Muscle of leg (tissue), 11 donors: Measurements from ENCODE around the gene HPCA. TPM values are rescaled to one million over a fixed set of nuclear protein-coding genes. Genes with fewer than 3 reads are reported as not detected.

Experiments used
- DNase-seq: peaks from one replicate; pipeline ENCODE4 v3.0.0; 2013
- H3K27ac ChIP-seq: one replicate; pipeline ENCODE4 v1.5.1; 2013; ENCODE audit warnings: mild to moderate bottlenecking, low read length, control low read depth
- H3K27me3 ChIP-seq: one replicate; pipeline ENCODE4 v1.6.1; 2013; ENCODE audit warnings: low read length; ENCODE audit not compliant: control insufficient read depth, insufficient read depth
- H3K36me3 ChIP-seq: one replicate; pipeline ENCODE4 v1.6.1; 2013; ENCODE audit warnings: low read length; ENCODE audit not compliant: control insufficient read depth, insufficient read depth
- H3K4me1 ChIP-seq: one replicate; pipeline ENCODE4 v1.6.1; 2013; ENCODE audit warnings: low read length; ENCODE audit not compliant: control insufficient read depth, insufficient read depth
- H3K4me3 ChIP-seq: one replicate; pipeline ENCODE4 v1.5.1; 2013; ENCODE audit warnings: low read length, control low read depth
- H3K9me3 ChIP-seq: replicated peaks from 2 replicates; pipeline ENCODE4 v1.6.1; 2013; ENCODE audit warnings: low read depth, low read length; ENCODE audit not compliant: control insufficient read depth
- WGBS: methylation state at CpG from one replicate; pipeline ENCODE4 v1.1.5; 2013; ENCODE audit warnings: missing lambda C conversion rate; ENCODE audit not compliant: insufficient coverage; 5-methylcytosine and 5-hydroxymethylcytosine counted together
- polyA plus RNA-seq, 8 donors: library from polyadenylated mRNA; unstranded; fragments of 120-200 nt; gene quantifications; one replicate each; pipeline versions ENCODE4 v1.2.1 to v1.2.3, GENCODE V29; 2013; ENCODE audit warnings: inconsistent platforms in 1 of 8, low replicate concordance in 1 of 8; ENCODE audit not compliant: insufficient read length in 8 of 8, insufficient read depth in 1 of 8
- total RNA-seq: library from RNA; stranded (reverse); fragments of 120-200 nt; gene quantifications from one replicate; pipeline ENCODE4 v1.2.4, GENCODE V29; 2013

The HPCA gene
- total and polyA plus RNA-seq, 9 donors = 0.12 to 0.87 (median 0.40) TPM

GRCh38 chr1:32919811-32920733 lies 33.8 kb downstream of the HPCA start:
- Histone ChIP-seq H3K4me3 (no peak overlapping the region), H3K9me3 (no peaks in the 10 kb centered on the region), H3K36me3 (no peaks in the 10 kb centered on the region), H3K4me1 (peaks cover 12% of the 10 kb centered on the region), H3K27ac (no peak overlapping the region), H3K27me3 (peaks cover 17% of the 10 kb centered on the region)
- DNase-seq = peak; percentile 51
- 73% methylated on average over 4 of the region's 11 CpGs for WGBS

GRCh38 chr1:32920833-32921232 lies 34.5 kb downstream of the HPCA start:
- Histone ChIP-seq H3K27me3 (peaks cover 24% of the 10 kb centered on the region), H3K4me1 (peaks cover 17% of the 10 kb centered on the region), H3K4me3 (no peak overlapping the region), H3K36me3 (no peaks in the 10 kb centered on the region), H3K27ac (no peak overlapping the region), H3K9me3 (no peaks in the 10 kb centered on the region)
- peak; percentile 37 for DNase-seq
- 55% methylated on average over 7 of the region's 7 CpGs for whole genome bisulfite sequencing

DNA sequence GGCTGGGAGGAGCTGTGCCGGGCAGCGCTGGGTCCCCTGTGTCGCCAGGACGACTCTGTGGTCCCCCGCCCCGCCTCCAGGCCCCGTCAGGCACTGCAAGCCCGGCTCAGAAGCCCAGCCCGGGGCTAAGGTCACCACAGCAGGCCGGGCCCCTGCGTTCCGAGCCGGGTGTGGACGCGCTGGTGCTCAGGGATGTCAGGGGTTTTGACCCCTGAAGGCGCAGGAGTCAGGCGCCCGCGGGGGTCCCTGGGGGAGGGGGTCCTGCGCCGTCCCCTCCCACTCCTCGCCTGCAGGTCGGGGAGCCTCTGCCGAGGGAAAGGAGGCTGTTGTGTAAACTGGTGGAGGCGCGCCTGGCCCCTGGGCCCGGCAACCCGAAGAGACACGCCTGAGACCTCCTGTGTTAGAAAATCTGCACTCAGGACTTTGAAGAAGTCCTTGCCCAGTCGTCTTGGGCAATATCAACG lies 38.6 kb downstream of the HPCA start:
- Histone ChIP-seq H3K9me3 (no peaks in the 10 kb centered on the region), H3K36me3 (no peaks in the 10 kb centered on the region), H3K27me3 (peaks cover 35% of the 10 kb centered on the region), H3K4me3 (no peak overlapping the region), H3K4me1 (peaks cover 20% of the 10 kb centered on the region), H3K27ac (no peak overlapping the region)
- DNase-seq = no peak
- WGBS = 12% methylated on average over 24 of the region's 31 CpGs

DNA sequence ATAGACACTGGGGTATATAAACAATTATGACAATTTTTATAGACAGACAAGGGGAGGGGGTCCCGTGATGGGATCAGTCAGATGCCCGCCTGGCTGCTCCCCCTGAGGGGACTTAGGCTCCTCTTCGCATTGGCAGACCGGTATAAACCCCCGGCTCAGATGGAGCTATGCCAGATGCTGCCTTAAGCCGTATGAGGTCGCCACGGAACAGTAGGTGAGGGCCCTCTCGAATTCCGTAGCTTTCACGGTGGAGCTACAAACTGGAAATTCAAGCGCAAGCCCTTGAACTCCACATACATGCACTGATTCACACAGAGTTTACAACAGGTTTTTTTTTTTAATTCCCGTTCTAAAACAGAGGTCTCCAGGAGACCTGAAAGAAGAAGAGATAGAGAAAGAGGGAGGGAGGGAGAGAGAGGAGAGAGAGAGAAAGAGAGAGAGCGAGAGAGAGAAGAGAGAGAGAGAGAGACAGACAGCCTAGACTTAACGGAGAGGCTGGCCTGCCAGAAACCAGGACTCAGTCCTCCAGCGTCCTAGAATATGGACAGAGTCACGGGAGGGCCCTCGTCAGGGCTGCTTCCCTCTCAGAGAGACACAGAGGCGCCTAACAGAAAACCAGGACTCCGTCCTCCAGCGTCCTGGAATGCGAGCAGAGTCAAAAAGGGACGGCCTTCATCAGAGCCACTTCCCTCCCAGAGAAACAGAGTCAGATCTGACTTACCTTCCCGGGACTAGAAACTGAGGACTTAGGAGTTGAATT lies 39.3 kb downstream of the HPCA start:
- WGBS = 11% methylated on average over 15 of the region's 24 CpGs
- Histone ChIP-seq H3K4me1 (peaks cover 18% of the 10 kb centered on the region), H3K9me3 (no peaks in the 10 kb centered on the region), H3K27ac (no peak overlapping the region), H3K27me3 (peaks cover 35% of the 10 kb centered on the region), H3K4me3 (no peak overlapping the region), H3K36me3 (no peaks in the 10 kb centered on the region)
- DNase-seq = peak; percentile 62

DNA sequence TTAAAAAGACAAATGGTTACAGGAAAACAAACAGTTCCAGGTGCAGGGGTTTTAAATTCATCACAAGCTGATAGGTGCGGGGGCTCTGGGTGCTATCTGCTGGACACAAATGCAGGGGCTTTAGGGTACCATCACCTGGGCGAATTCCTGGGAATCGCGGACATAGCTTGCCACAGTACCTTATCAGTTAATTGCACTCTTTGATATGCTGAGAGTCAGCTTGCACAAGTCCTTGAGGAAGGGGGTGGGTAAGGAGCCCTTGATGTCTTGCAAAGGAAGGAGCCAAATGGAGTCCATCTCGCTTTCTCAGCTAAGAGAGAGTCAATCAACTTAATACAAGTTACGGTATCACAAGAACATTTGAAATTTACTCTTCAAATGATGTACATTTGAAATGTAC lies 40.3 kb downstream of the HPCA start:
- DNase-seq = no peak
- Histone ChIP-seq H3K27ac (no peak overlapping the region), H3K9me3 (no peaks in the 10 kb centered on the region), H3K4me1 (peaks cover 14% of the 10 kb centered on the region), H3K27me3 (peaks cover 35% of the 10 kb centered on the region), H3K4me3 (no peak overlapping the region), H3K36me3 (no peaks in the 10 kb centered on the region)
- WGBS = 100% methylated on average over 1 of the region's 6 CpGs

DNA sequence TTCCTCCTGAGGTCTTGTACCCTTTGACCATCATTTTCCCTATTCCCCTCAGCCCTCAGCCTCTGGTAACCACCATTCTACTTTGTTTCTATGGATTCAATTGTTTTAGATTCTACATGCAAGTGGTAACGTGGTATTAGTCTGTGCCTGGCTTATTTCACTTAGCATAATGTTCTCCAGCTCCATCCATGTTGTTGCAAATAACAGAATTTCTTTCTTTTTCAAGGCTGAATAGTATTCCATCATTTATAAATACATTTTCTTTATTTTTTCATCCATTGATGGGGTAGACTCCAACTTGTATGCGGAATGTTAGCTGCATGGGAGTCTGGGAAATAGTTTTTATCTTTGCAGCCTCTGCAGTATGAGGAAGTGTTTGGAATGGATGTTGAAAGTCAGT lies 41.1 kb downstream of the HPCA start:
- peaks cover 14% of the 10 kb centered on the region for H3K4me1 ChIP-seq
- no CpG with 5 or more reads among the region's 2 CpGs for WGBS

DNA sequence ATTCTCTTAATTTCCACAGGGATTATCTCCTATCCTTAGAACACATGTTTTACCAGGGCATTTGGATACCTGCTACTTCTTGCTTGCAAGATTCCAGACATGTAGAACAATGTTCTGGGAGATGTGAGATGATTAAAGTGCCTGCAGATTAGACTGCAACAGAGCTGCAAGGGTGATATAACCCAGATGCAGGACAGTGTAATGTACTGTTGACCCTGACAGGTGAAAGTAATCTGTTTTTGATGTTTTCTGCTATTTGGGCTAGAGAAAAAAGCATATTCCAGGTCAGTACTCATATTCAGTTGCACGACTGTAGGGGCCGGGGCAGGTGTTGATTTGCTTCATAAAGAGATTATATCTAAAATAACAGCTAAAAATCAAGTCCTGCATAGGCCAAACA lies 42.0 kb downstream of the HPCA start:
- Histone ChIP-seq H3K36me3 (no peaks in the 10 kb centered on the region), H3K27me3 (peaks cover 33% of the 10 kb centered on the region), H3K27ac (no peak overlapping the region), H3K9me3 (no peaks in the 10 kb centered on the region), H3K4me3 (no peak overlapping the region), H3K4me1 (peaks cover 14% of the 10 kb centered on the region)
- no CpG with 5 or more reads among the region's 2 CpGs for WGBS
- no peak for DNase-seq

More for the DNA sequence above, 41.1 kb downstream of the HPCA start:
- H3K9me3 ChIP-seq = no peaks in the 10 kb centered on the region
- H3K27ac ChIP-seq = no peak overlapping the region
- H3K27me3 ChIP-seq = peaks cover 35% of the 10 kb centered on the region
- H3K4me3 ChIP-seq = no peak overlapping the region
- no peaks in the 10 kb centered on the region for H3K36me3 ChIP-seq
- no peak for DNase-seq

GRCh38 chr1:32928715-32929114 lies 42.4 kb downstream of the HPCA start:
- Histone ChIP-seq H3K4me1 (peaks cover 14% of the 10 kb centered on the region), H3K27me3 (peaks cover 29% of the 10 kb centered on the region), H3K4me3 (no peak overlapping the region), H3K27ac (no peak overlapping the region), H3K36me3 (no peaks in the 10 kb centered on the region), H3K9me3 (no peaks in the 10 kb centered on the region)
- no CpG with 5 or more reads among the region's 8 CpGs for WGBS
- no peak for DNase-seq

GRCh38 chr1:32929366-32929765 lies 43.1 kb downstream of the HPCA start:
- no peak overlapping the region for H3K4me3 ChIP-seq
- H3K27ac ChIP-seq = no peak overlapping the region
- H3K36me3 ChIP-seq = no peaks in the 10 kb centered on the region
- H3K4me1 ChIP-seq = peaks cover 17% of the 10 kb centered on the region
- no peak for DNase-seq
- no peaks in the 10 kb centered on the region for H3K9me3 ChIP-seq
- H3K27me3 ChIP-seq = peaks cover 24% of the 10 kb centered on the region
- no CpG with 5 or more reads among the region's 2 CpGs for WGBS

DNA sequence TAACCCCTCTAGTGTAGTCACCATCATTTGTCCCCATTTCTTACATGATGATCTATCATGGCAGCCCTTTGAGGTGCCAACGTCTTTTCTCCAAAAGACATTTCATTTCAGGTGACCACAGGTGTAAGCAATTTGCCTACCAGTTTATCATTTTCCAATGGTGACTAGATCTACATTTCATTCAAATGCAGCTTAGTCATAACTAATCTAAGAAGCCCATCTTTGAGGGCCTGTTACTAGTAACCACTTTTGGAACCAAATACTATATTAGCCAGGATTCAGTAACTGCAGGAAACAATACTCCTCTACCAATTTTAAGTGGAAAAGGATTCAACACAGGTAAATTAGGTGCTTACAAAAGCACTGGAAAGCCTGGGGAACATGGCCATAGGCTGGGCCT lies 45.5 kb downstream of the HPCA start:
- Histone ChIP-seq H3K9me3 (no peaks in the 10 kb centered on the region), H3K27ac (no peak overlapping the region), H3K4me3 (no peak overlapping the region), H3K36me3 (peaks cover 5% of the 10 kb centered on the region), H3K27me3 (peaks cover 3% of the 10 kb centered on the region), H3K4me1 (peaks cover 4% of the 10 kb centered on the region)
- 78% methylated on average over 1 of the region's 1 CpG for WGBS
- DNase-seq = no peak
